ENCODE measurements around the gene ARPC2.

GRCh38 chr2:218275371-218276072 lies 58.5 kb downstream of the ARPC2 start:
- TF ChIP-seq POLR2A (IDR thresholded peaks at IDR 0.05) (no peak), CTCF (IDR thresholded peaks at IDR 0.05) (no peak)

Measured in stomach (tissue), 4 donors.